ENCODE results near the gene IL18RAP.

Gene IL18RAP

GRCh38 chr2:102474785-102475184 is 51.8 kb downstream of the IL18RAP start:
- Histone ChIP-seq H3K27ac (replicated peaks) (no peak overlapping the region), H3K4me3 (replicated peaks; ENCODE audit: insufficient read depth, low read length) (no peak overlapping the region), H3K27me3 (ENCODE audit: insufficient read depth, poor library complexity, severe bottlenecking) (peaks cover 6% of the 10 kb centered on the region)
- no peak for DNase-seq (ENCODE audit: low read depth in 1 of 2, low spot score in 1 of 2)
- TF ChIP-seq POLR2AphosphoS5 (IDR thresholded peaks at IDR 0.05; ENCODE audit: low read depth) (no peak), REST (IDR thresholded peaks at IDR 0.05; ENCODE audit: insufficient replicate concordance, low read depth) (no peak), GABPA (IDR thresholded peaks at IDR 0.05; ENCODE audit: low read depth) (no peak), SPI1 (IDR thresholded peaks at IDR 0.05; ENCODE audit: borderline replicate concordance, low read depth) (no peak), CTCF (IDR thresholded peaks at IDR 0.05; ENCODE audit: insufficient read depth, low read length) (no peak)

GRCh38 chr2:102478686-102479470 is 55.9 kb downstream of the IL18RAP start:
- DNase-seq (ENCODE audit: low read depth in 1 of 2, low spot score in 1 of 2): no peak
- H3K27ac ChIP-seq (replicated peaks): no peak overlapping the region
- TF ChIP-seq SPI1 (IDR thresholded peaks at IDR 0.05; ENCODE audit: borderline replicate concordance, low read depth): no peak
- TF ChIP-seq GABPA (IDR thresholded peaks at IDR 0.05; ENCODE audit: low read depth): no peak
- H3K27me3 ChIP-seq (ENCODE audit: insufficient read depth, poor library complexity, severe bottlenecking): peaks cover 6% of the 10 kb centered on the region
- no peak overlapping the region for H3K4me3 ChIP-seq (replicated peaks; ENCODE audit: insufficient read depth, low read length)

GRCh38 chr2:102480285-102481195 is 57.6 kb downstream of the IL18RAP start:
- no peak overlapping the region for H3K4me3 ChIP-seq (replicated peaks; ENCODE audit: insufficient read depth, low read length)
- H3K27me3 ChIP-seq (ENCODE audit: insufficient read depth, poor library complexity, severe bottlenecking): no peaks in the 10 kb centered on the region
- peak overlapping the region; percentile 53 for H3K27ac ChIP-seq (replicated peaks)
- peak; percentile 20 to 39 for DNase-seq (ENCODE audit: low read depth in 1 of 2, low spot score in 1 of 2)
- TF ChIP-seq SPI1 (IDR thresholded peaks at IDR 0.05; ENCODE audit: borderline replicate concordance, low read depth) (no peak), POLR2AphosphoS5 (IDR thresholded peaks at IDR 0.05; ENCODE audit: low read depth) (no peak), REST (IDR thresholded peaks at IDR 0.05; ENCODE audit: insufficient replicate concordance, low read depth) (no peak), CTCF (IDR thresholded peaks at IDR 0.05; ENCODE audit: insufficient read depth, low read length) (no peak), GABPA (IDR thresholded peaks at IDR 0.05; ENCODE audit: low read depth) (no peak)

- H3K4me3 ChIP-seq (replicated peaks; ENCODE audit: insufficient read depth, low read length): no peak overlapping the region
- no peak for TF ChIP-seq SPI1 (IDR thresholded peaks at IDR 0.05; ENCODE audit: borderline replicate concordance, low read depth)
- TF ChIP-seq GABPA (IDR thresholded peaks at IDR 0.05; ENCODE audit: low read depth): no peak
- no peak for TF ChIP-seq REST (IDR thresholded peaks at IDR 0.05; ENCODE audit: insufficient replicate concordance, low read depth)
- TF ChIP-seq POLR2AphosphoS5 (IDR thresholded peaks at IDR 0.05; ENCODE audit: low read depth): no peak
- no peak for TF ChIP-seq CTCF (IDR thresholded peaks at IDR 0.05; ENCODE audit: insufficient read depth, low read length)
- H3K27ac ChIP-seq (replicated peaks): no peak overlapping the region
- DNase-seq (ENCODE audit: low read depth in 1 of 2, low spot score in 1 of 2): no peak
- no peaks in the 10 kb centered on the region for H3K27me3 ChIP-seq (ENCODE audit: insufficient read depth, poor library complexity, severe bottlenecking)
Observed at GRCh38 chr2:102481931-102482330, 59.0 kb downstream of the IL18RAP start.

Data from HL-60 (cell line).